Sciatic nerve (tissue), 2 donors: Measurements from ENCODE around the gene ARHGAP8. TPM values are rescaled to one million over a fixed set of nuclear protein-coding genes. Genes with fewer than 3 reads are reported as not detected.
A peak's percentile ranks its signal among the peaks of the same experiment; 100 is the strongest.

ENCODE experiments used
- ATAC-seq: fragments of 200-7000 bp; cut with Tn5 transposase; one replicate; pipeline ENCODE4 v1.9.1; 2020; ENCODE audit warnings: mild to moderate bottlenecking, moderate library complexity
- DNase-seq: peaks from one replicate; pipeline ENCODE4 v3.0.0-alpha.2; 2020; ENCODE audit warnings: low spot score
- intact Hi-C: fragments of 100-400 bp; cut with DNase I; formaldehyde crosslinking; loops from one replicate; pipeline ENCODE4 v1.14.2; 2022
- total RNA-seq: library from RNA; stranded (reverse); fragmentation: NEBNext Ultra II Directional; extraction: Animal tissue kit (Norgen Biotek cat#: 25700); gene quantifications from one replicate; pipeline ENCODE4 v1.2.1, GENCODE V29; 2021
- donor health status: DM: no; HTN: no; CAD: no.
- donor health status: DM: no; HTN: no; CAD: no.

Gene ARHGAP8
- total RNA-seq, 1 donor from 2014 or later: 17.3 TPM

DNA sequence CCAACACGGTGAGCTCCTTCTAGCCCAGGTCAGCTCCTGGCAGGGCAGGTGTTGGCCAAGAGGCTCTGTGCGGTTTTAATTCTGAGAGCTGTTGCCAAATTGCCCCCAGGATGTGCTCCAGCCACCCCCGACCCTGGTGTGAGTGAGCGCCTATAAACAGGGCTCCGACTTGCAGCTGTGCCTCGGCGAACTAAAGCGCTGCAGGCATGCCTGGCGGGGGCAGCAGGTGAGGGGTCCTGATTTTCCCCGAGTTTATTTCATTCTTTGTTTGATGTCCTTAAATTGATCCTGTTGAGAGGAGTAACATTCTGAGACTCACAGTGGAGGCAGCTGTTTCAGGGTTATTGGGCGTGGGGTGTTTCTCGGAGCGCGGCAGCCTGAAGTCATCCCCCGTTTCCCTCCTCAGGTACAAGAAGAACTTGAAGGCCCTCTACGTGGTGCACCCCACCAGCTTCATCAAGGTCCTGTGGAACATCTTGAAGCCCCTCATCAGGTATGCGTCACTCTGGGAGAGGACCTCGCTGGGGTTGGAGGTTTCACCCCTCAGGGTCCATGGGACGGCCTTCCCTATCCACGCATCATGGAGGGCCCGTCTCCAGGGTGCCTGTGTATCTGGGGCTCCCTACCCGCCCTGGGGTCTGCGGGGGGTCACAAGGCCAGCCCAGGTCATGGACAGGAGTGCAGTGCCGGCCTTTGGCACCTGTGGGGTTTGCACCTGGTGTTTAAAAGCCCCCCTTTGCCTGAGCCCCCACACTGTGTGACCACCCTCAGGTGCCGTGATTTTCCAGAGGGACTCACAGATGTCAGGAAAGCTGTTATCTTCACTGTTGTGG is 62.1 kb downstream of the ARHGAP8 start:
- ATAC-seq: no peak

DNA sequence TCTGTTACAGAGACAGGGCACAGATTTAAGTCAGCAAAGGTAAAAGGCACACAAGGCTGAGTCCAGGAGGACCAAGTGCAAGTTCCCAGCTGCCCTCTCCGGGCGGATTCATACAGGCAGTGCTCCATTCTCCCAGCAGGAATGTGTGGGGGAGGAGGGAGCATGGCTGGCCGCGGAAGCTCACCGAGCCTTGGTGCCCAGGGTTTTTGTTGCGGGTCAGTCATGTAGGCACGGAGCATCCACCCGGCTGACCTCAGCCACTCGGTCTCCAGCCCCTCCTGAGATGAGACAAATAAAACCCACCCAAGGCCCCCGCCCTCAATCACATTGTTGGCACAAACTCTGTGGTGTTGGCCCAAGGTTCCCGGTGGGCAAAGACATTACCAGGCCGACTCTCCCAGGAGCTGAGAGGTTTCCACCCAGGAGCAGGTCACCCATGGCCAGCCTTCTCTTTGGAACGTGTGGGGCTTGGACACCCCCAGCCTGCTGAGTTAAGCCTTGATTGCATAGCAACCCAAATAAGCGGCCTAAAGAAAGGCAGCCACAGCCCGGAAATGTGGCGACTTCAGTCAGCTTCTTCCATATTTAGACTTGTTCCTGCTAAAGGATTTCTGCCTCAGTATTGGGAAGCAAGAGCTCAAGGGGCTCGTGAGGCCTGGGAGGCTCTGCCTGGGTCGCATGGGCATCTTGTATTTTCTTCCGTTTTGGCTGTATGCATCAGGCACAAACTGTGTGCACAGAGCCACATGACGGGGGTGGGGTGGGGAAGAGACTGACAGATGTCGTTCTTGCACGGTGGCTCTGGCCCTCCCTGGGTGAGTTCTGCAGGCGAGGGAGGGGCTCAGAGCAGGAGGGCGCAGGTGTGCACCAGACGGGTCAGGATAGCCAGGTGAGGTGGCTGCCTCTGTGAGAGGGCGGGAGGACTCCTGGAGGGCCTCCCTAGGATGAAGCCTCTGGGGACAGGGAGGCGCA is 63.0 kb downstream of the ARHGAP8 start:
- ATAC-seq: no peak

More for the DNA sequence above, 62.1 kb downstream of the ARHGAP8 start:
- intact Hi-C loops: no loop called here
- DNase-seq: no peak

DNA sequence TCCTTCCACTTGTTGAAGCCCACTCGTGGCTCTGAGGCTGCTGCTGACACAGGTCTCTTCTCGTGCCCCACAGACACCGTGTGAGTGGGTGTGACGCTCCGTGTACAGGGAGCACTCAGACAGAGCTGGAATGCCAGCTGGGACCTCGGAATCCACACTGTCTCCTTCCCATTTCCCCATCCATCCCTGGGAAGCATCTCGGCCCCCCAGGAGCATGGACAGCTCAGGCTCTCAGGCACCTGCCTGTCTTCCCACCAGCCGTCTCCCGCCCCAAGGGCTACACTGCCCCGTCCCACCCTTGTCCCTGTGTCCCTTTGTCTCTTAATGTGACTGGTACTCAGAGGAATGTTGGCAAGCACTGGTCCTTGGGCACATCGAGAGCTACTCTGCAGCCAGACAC is 63.8 kb downstream of the ARHGAP8 start:
- intact Hi-C loops: no loop called here
- ATAC-seq: no peak
- DNase-seq: no peak

More for the DNA sequence above, 63.0 kb downstream of the ARHGAP8 start:
- no peak for DNase-seq
- intact Hi-C loops: no loop called here

DNA sequence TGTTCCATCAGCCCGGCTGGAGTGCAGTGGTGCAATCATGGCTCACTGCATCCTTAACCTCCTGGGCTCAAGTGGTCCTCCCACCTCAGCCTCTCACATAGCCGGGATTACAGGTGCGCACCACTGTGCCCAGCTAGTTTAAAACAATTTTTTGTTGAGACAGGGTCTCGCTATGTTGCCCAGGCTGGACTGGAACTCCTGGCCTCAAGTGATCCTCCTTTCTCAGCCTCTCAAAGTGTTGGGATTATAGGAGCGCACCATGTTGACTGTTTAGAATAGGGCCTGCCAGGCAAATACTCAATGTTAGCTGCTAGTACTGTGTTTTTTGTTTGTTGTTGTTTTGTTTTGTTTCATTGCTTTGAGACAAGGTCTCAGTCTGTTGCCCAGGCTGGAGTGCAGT is 66.4 kb downstream of the ARHGAP8 start:
- DNase-seq (no peak), ATAC-seq (no peak)
- intact Hi-C loops: no loop called here

DNA sequence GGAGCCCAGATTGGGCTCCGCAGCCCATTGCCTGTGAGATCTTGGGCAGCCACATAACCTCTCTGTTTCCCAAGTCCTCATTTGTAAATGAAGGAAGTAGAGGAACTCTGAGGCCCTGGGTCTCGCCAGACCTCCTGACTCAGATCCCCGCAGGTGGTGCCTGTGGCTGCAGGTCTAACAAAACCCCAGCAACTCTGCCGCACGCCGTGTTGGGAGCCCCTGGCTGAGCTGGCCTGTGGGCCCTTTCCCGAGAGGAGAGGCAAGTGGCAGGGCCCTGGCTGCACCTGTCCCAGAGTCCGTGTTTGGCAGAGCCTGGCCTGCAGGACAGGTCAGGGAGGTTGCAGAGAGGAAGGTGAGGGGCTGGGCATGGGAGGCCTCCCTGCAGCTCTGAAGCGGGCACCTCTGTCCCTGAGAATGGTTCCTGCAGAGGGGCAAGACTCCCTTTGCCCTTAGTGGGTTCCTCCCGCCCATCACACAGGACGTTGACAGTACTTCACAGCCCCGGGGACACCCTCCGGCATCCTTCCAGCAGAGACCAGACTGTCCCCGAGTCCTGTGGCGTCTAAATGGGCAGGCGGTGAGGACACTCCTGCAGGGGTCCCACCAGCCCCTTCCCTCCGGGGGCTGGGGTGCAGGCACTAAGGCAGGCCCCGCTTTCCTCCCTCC is 67.7 kb downstream of the ARHGAP8 start:
- intact Hi-C loops: no loop called here
- no peak for ATAC-seq
- DNase-seq: no peak

DNA sequence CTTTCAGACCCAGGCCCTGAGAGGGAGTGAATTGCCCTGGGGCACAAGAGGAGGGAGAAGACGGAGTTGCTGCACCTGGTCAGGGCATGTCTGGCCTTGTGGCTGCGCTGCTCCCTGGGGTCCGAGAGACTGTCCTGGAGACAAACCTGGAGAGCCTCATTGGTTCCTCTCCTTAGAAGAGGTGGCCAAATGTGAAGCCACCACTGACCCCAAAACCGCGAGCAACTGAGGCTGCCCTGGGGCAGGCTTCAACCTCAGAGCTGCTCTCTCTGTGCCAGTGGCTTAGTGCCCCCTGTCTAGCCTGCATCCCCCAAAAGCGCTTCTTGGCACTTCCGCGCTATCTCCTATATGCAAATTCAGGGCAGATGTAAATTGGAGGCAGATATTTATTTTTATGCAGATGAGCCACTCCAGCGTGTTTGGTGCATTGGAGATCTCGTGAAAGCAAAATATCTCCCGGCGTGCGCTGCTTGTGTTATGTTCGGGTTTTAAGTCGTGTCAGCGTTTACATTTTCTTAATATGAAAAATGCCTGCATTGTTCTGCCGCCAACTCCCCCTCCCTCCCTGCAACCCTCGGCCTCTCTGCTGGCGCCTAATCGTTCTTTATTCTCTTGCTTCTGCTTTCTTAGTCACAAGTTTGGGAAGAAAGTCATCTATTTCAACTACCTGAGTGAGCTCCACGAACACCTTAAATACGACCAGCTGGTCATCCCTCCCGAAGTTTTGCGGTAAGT is 69.5 kb downstream of the ARHGAP8 start:
- no peak for DNase-seq
- intact Hi-C loops: no loop called here
- ATAC-seq: no peak

DNA sequence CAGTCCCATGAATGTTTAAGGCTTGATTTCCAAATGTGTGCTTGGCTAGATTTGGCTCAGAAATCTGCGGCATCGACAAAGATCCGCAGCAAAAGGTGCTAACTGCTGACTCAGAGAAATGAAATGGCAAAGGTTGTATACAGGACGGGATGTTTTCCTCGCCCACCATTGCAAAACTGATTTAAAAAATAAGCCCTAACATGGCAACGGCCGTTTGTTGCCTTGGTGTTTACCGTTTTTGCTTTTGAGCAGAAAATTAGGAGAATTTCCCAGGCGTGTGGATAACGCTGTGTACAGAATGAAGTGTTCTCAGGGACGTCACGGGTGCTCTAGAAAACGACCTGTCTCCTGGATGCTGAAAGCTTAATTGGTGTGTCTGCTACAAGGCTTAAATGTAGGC is 70.2 kb downstream of the ARHGAP8 start:
- ATAC-seq: peak; percentile 14
- intact Hi-C loops: no loop called here
- DNase-seq: no peak

DNA sequence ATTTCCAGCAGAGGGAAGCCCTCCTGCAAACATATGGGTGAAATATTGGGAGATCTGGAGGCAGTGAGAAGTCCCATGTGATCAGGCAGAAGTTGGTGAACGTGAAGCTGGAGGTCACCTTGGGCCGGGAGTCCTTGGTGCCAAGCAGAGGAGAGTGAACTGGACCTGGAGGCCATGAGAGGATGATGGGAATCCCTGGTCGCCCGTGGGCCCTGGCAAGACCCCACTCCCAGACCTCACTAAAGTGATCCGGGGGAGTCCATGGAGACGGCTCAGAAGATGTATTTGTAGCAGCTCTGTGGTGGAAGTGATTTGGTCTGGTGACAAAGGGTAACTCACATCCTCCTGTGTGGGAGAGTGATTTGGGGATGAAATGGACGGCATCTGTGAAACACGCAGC is 71.0 kb downstream of the ARHGAP8 start:
- intact Hi-C loops: no loop called here
- DNase-seq (no peak), ATAC-seq (no peak)

DNA sequence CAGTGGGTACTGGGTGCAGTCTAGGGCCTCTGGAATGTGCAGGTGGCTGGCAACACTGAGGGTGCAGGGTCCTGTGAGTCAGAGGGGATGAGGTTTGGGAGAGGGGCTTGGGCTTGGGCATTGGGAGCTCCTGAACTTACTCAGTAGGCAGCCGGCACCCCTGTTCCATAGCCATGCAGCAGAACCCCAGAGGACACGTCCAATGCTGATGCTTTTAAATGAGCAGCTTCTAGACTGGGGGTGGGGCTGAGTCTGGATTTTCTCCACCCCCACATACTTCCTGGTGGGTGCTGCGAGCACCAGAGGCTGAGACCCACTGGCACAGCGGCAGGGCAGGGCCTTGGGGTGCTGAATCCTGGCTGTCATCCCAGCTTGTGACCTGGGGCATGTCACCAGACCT is 71.4 kb downstream of the ARHGAP8 start:
- ATAC-seq (no peak), DNase-seq (no peak)
- intact Hi-C loops: no loop called here

DNA sequence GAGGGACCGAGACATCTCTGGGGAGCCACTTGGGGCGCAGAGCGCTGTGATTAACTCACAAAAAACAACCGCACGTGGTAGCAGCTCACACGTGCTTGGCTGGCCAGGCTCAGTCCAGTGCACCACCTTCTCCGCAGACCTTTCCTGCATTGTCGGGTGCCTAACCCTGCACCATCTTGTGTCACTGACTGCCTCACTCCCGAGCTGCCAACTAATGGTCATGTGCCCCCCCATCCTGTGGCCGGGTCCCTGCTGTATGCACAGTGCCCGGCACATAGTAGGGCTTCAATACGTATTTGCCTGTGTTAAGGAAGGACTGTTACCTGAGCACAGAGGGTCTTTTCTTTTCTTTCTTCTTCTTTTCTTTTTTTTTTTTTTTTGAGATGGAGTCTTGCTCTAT is 71.9 kb downstream of the ARHGAP8 start:
- intact Hi-C loops: no loop called here
- DNase-seq: no peak

DNA sequence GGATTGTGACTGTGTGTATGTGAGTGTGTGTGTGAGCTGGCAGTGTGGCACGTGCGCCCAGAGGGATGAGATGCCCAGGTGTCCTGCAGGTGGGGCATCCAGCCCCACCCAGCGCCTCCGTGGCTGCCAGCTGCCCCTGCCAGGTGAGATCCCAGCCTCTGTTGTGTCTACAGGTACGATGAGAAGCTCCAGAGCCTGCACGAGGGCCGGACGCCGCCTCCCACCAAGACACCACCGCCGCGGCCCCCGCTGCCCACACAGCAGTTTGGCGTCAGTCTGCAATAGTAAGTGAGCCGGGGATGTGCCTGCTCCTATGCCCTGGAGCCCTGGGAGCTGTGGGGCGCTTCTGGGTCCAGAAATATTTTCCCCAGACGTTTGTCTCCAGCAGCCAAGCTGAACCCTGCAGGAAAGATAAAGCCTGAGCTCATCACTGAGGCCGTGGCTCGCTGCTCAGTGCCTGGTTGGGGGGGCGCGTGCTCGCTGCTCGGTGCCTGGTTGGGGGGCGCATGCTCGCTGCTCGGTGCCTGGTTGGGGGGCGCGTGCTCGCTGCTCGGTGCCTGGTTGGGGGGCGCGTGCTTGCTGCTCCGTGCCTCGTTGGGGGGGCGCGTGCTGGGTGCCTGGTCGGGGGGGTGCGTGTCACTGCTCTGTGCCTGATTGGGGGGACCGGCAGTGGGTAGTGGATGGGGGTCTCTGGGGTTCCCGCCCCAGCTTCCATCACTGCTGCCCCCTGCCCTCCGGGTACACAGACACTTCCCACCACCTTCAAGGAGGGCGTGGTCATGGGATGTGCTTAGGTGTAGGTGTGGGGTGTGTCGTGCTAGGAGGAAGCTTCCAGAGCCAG is 73.2 kb downstream of the ARHGAP8 start:
- DNase-seq: no peak
- ATAC-seq: no peak
- intact Hi-C loops: no loop called here

More for the DNA sequence above, 71.9 kb downstream of the ARHGAP8 start:
- ATAC-seq: no peak

DNA sequence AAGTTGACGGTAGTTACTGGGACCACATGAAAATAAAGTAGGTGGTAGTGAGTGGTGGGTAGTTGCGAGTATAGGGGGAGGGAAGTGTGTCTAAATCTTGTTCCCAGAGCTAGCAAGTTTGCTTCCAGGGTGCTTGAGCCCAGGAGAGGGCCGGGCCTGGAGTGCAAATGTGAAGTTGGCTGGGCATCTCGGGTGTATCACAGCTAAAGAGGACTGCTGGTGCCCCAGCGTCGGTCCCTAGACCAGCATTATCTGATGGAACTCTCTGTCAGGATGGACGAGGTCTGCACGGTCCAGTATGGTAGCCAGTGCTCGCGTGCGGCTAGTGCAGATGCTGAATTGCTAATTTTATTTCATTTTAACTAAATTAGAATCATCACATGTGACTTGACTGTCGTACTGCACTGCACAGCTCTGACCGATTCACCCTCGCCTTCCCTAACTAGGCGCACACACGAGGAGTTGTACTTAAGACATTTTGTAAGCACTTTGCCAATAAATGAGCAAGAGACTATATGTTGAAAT is 75.4 kb downstream of the ARHGAP8 start:
- no peak for ATAC-seq
- intact Hi-C loops: no loop called here
- no peak for DNase-seq

DNA sequence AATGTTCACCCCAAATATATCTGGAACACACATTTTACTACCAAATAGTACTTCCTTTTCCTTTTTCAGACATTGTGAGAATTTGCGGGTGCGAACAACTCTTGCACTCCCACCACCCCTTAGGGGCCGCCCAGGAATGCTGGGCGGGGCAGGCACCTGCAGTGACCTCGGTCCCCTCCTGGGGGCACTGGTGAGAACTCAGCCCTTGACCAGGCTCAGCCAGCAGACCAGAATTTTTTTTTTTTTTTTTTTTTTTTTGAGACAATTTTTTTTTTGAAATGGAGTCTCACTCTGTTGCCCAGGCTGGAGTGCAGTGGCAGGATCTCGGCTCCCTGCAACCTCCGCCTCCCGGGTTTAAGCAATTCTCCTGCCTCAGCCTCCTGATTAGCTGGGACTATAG is 75.8 kb downstream of the ARHGAP8 start:
- intact Hi-C loops: no loop called here
- DNase-seq: no peak
- ATAC-seq: no peak

DNA sequence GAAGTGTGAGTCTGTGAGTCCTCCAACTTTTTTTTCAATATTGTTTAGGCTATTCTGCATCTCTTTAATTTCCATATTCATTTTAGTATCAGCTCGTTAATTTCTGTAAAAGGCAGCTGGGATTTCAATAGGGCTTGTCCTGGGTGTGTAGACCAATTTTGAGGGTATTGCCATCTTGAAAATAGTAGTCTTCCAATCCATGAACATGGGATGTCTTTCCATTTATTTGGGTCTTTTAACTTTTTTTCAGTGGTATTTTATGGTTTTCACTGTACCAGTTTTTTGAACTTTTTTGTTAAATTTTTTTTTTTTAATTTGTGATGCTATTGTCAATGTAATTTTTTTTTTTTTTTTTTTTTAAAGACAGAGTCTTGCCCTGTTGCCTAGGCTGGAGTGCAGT is 79.5 kb downstream of the ARHGAP8 start:
- ATAC-seq (no peak), DNase-seq (no peak)
- intact Hi-C loops: no loop called here

DNA sequence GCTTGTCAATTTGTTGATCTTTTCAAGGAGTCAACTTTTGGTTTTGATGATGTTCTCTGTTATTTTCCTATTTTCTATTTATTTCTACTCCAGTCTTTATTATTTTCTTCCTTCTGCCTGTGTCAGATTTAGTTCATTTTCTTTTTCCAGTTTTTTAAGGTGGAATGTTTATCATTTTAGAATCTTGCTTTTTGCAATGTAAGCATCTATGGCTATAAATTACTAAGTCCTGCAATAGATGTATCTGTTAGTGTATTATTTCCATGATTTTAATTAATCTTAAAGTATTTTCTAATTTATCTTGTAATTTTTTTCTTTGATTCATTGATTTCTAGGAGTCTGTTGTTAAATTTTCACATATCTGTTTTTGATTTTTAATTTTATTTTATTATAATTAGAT is 81.7 kb downstream of the ARHGAP8 start:
- intact Hi-C loops: no loop called here
- ATAC-seq (no peak), DNase-seq (no peak)

DNA sequence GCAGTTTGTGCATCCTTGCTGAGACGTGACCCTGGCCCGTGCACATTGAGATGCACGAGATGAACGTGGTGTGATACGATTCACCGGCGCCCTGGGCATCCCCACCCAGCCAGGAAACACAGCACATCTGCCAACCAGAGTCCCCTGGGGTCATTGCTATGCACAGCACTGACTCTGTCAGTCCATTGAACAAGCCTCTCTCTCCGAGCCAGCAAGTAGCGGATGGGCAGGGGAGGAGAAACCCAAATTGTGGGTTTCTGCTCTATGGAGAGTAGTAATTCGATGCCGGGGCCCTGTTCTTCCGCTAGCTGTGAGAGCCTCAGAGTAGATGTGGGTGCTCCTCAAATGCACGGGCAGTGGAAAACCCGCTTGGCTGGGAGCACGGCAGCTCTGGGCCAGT is 85.1 kb downstream of the ARHGAP8 start:
- DNase-seq (no peak), ATAC-seq (no peak)
- intact Hi-C loops: no loop called here

DNA sequence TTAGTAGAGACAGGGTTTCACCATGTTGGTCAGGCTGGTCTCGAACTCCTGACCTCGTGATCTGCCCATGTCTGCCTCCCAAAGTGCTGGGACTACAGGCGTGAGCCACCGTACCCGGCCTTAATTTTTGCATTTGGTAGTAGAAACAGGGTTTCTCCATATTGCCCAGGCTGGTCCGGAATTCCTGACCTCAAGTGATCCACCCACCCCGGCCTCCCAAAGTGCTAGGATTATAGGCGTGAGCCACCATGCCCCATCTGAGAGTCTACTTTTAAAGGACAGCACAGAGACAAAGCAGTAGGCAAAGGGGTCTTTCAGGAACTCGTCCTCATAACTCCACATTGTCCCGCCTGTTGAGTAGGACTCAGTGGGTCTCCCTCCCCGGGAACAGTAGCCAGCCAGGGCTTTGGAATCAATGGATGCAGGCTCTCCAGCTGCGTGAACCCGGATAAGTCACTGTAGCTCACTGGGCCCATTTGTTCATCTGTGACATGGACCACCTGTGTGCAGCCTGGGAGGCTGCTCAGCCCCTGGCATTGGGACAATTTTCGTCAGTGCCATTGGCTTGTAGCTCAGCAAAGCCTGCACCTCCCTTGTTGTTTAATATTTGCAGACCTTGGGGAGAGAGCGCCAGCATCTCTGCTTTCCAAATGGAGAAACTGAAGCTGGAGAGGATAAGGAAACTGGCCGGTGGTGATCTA is 86.1 kb downstream of the ARHGAP8 start:
- intact Hi-C loops: no loop called here
- no peak for DNase-seq
- ATAC-seq: no peak
